SKM-1 treated with dmso at 0.1 percent for 144 hours (cell line): ENCODE results near the gene PSMB8.
"Not testable (repeated sequence)": the region's sequence is repeated elsewhere in the genome, so short reads cannot be mapped to it uniquely, and the experiment has no call there.

Experiments
- DNase-seq: peaks from one replicate; lab custom pipeline; 2025; ENCODE audit not compliant: unreplicated experiment; lab: John Stamatoyannopoulos, UW

Gene PSMB8

GRCh38 chr6:32838114-32838958, 5.5 kb downstream of the PSMB8 start, which contains the start of gene TAP2:
TAP2 (minus strand) TSS chr6:32838739; CDS start chr6:32838233, 506 bp downstream.
- DNase-seq = peak; percentile 87

DNA sequence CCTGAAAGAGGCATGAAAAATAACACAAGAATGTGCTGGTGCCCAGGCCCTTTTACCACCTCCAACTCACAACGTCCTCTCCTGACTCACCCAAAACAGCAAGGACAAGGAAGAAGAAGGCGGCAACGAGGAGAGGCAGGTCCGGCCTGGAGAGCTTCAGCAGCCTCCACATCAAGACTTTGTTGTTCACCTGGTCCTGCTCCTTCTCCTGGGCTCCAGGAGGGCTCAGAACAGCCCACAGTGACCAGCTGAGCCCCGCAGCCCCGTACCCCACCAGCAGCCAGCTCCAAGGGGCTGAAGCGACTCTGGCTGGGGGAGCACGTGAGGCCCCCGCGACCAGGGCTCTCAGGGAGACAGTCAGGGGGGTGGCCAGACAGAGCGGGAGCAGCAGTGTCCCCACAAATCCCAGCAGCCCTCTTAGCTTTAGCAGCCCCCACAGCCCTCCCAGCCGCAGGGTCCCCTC, 6.2 kb downstream of the PSMB8 start:
- no peak for DNase-seq

DNA sequence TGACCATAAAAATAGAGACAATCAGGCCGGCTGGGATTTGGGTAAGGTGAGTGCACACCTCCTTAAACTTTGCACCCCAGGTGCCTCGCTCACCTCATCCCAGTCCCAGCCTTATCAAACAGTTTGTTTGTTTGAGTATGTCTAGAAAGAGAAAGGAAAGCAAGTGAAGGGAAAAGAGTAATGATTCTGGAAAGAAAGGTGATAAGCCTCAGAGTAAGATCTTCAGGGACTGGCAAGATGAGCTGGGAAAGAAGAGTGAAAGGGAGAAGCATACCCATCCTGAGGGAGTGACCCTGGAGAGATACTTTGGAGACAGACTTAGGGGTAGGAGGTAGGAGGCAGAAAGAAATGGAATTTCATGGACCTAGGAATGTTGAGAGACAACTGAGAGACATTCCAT, 7.0 kb downstream of the PSMB8 start:
- no peak for DNase-seq

DNA sequence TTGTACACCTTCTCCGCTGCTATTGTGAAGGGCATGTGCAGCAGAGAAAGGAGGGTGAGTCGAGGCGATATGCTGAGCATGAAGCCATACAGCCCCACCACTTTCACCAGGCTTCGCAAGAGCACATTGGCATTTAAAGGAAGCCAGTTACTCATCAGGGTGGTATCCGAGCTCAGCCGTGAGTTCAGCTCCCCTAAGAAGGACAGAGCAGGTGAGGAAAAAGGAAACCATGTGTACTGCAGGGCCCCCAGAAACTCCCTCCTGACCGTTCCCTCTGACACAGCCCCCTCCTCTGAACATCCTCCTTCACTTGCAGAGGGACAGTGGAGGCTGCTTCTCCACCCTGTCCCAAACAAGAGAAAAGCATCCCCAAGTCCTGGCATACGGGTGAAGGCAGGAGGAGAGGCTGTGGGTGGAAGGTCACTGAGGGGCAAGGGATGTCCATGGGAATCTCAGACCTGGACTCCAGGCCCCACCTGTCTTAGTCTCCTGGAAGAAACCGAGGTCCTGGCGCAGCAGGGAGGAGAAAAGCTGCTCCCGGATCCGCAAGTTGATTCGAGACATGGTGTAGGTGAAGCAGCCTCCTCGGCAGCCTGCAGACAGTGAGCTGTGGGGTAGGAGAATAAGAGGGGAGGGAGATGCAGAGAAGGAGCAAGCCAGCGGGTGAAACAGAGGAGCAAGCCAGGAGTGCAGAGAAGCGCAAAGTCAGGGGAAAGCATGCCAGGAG, 8.5 kb downstream of the PSMB8 start:
- DNase-seq = no peak

GRCh38 chr6:32833664-32834063, 10.2 kb downstream of the PSMB8 start:
- no peak for DNase-seq

GRCh38 chr6:32832535-32832934, 11.3 kb downstream of the PSMB8 start:
- no peak for DNase-seq

DNA sequence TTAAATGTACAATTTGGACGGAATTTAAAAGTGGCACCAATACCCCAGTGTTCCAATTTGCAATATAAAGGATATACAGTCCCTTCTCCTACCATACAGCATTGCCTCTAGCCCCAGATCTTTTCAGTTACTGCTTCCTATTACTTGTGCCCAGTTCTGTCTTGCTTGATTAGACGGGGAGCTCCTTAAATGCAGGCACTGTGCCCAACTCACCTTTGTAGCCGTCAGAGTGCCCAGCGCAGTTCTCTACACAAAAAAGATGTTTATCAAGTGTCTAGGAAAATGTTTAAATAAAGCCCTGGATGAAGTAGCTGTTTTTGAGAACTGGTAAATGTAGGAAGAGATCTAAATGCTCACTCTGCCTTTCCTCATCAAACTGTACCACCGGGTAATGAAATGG, 12.9 kb downstream of the PSMB8 start:
- DNase-seq = no peak

DNA sequence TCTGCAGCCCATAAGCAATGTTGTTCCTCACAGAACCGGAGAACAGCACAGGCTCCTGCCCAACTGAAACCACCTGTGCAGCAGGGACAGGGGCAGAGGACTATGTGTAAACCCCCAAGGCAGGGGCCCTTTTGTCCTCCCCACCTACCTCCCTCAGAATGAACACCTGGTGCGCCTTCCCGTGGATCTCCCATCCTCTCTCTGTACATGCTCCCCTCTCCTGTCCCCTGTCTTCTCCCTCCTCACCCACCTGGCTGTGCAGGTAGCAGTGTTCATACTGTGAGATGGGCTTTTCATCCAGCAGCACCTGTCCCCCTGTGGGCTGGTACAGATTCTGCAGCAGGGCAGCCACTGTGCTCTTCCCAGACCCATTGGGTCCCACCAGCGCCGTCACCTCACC, 13.8 kb downstream of the PSMB8 start:
- DNase-seq = no peak

- DNase-seq = no peak
Measured at GRCh38 chr6:32829495-32829894, 14.4 kb downstream of the PSMB8 start.

GRCh38 chr6:32827025-32827424, 16.8 kb downstream of the PSMB8 start:
- no peak for DNase-seq

- DNase-seq = no peak
Measured at GRCh38 chr6:32825966-32826365, 17.9 kb downstream of the PSMB8 start.

DNA sequence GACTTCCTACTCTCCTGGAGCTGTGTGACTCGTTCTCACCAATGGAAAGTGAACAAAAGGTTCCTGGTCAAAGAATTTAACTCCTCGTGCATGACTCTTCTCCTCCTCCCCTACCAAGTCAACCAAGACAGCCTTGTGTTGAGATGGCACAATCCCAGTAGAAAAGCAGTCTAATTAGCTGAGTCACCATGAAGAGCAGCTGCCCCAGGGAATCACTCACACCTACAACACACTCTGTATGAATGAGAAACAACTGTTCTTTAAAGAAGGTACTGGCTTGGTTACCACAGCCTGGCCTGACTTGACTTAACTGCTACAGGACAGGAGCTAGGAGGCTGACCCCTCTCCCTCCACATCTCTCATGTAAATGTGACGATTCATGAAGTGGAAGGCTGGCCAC, 24.1 kb downstream of the PSMB8 start:
- no peak for DNase-seq

- DNase-seq = no peak
Measured at GRCh38 chr6:32818867-32819266, 25.0 kb downstream of the PSMB8 start.

DNA sequence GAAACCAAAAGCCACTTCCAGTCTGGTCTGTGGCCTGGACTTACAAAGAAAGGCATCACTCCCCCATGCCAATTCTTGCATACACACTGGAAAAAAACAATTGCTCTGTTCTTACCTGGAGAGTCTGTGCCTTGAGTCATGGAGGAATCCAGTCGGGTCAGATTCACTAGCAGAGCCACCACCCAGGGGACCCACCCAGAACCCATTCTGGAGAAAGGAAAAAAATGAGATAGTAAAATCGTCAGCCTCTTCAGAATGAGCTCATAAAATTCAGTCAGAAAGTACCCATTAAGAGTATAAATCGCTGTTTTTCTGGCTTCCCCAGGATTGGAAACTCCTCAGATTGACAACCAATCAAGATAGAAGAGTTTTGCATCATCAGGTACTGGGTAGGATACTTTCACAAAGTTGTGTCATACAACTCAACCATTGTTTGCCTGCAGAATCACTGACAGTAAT, 27.1 kb downstream of the PSMB8 start, which contains the start of gene HLA-DOB:
Gene HLA-DOB (minus strand): TSS at position 257 of the 459 bp plus-strand sequence. CDS start 51 bp downstream, at position 206.
- peak; percentile 15 for DNase-seq

- DNase-seq = no peak
Measured at GRCh38 chr6:32815996-32816395, 27.9 kb downstream of the PSMB8 start.

GRCh38 chr6:32815115-32815514, 28.7 kb downstream of the PSMB8 start:
- no peak for DNase-seq

- DNase-seq = no peak
Measured at GRCh38 chr6:32814145-32814544, 29.7 kb downstream of the PSMB8 start.

DNA sequence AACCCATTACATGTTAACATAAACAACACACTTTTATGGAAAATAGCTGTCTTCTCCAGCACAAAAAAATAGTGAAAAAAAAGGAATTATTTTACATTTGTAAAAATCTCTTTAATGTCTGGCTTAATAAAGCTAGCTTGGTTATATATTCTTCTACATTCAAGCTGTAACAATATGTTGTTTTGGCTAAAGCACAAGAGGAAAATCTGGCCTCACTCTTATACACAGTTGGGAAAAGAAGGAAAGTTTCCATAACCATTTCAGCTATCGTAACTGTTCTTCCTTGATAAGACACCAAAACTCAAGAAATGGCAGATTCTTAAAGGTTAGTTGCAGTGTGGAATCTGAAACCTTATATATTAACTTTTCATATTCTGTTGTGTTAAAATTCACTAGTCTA, 34.7 kb downstream of the PSMB8 start:
- DNase-seq = no peak

DNA sequence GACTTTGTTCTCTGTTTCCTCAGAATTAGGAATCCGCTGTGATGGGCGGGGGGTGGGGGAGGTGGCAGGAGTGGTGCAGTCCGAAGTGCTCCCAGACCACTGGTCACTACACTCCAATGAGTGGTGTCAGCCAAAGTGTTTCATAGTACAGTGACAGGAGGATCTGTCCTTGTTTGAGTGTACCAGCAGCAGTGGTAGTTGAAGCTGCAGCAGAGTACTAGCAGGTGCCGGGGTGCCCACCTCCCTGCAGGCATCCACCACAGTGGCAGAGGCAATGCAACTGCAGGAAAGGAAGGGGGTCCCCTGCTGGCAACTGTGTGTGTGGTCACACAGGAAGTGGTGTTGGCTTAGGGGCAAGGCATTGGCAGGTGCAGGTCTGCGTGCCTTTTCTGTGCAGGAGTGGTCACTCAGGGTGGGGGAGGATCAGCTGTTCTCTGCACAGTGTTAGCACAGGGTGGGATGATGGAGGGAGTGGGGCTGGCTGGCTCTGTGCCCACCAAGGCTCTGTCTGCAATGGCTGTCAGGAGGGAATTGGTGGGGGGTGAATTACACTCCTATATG, 36.7 kb downstream of the PSMB8 start:
- no peak for DNase-seq

DNA sequence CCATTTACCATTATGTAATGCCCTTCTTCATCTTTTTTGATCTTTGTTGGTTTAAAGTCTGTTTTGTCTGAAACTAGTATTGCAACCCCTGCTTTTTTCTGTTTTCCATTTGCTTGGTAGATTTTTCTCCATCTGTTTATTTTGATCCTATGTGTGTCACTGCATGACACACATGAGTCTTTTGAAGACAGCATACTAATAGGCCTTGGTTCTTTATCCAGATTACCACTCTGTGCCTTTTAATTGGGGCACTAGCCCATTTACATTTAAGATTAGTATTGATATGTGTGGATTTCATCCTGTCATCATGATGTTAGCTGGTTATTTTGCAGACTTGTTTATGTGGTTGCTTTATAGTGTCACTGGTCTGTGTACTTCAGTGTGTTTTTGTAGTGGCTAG, 38.4 kb downstream of the PSMB8 start:
- not testable (repeated sequence) for DNase-seq

DNA sequence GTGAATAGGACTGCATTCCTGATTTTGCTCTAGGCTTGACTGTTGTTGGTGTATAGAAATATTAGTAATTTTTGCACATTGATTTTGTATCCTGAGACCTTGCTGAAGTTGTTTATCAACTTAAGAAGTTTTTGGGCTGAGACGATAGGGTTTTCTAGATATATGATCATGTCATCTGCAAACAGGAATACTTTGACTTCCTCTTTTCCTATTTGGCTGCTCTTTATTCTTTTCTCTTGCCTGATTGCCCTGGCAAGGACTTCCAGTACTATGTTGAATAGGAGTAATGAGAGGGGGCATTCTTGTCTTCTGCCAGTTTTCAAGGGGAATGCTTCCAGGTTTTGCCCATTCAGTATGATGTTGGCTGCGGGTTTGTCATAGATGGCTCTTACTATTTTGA, 40.4 kb downstream of the PSMB8 start:
- DNase-seq = no peak

DNA sequence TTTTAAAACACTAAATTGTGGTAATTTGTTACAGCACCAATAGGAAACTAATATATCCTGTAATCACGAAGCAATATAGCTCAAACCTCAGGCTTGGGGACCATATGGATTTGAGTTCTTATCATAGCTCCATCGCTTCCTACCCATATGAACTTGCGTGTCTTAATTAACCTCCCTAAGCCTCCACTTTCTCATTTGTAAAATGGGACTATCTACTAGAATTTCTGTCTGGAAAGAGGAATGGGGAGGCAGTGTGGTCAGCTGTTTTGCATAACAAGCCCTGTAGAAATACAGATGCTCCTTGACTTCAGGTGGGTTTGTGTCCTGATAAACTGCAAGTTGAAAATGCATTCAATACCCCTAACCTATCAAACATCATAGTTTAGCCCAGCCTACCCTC, 44.1 kb downstream of the PSMB8 start:
- no peak for DNase-seq
